GM12891 (cell line): ENCODE measurements around the gene MYL5.

Experiments used
- PAX5 ChIP-seq: IDR thresholded peaks from 2 replicates; pipeline ENCODE4 v1.6.1; 2011; ENCODE audit warnings: low read length, moderate library complexity, mild to moderate bottlenecking; ENCODE audit not compliant: insufficient read depth, severe bottlenecking
- POLR2A ChIP-seq: IDR thresholded peaks from 2 replicates; pipeline ENCODE4 v1.6.1; 2011; ENCODE audit warnings: low read depth, low read length, control low read depth
- POLR2AphosphoS5 ChIP-seq: IDR thresholded peaks from 2 replicates; pipeline ENCODE4 v1.6.1; 2011; ENCODE audit warnings: low read depth, low read length, control low read depth
- SPI1 ChIP-seq: IDR thresholded peaks from 2 replicates; pipeline ENCODE4 v1.6.1; 2011; ENCODE audit warnings: low read depth, low read length, control low read depth
- TAF1 ChIP-seq: IDR thresholded peaks from 2 replicates; pipeline ENCODE4 v1.6.1; 2011; ENCODE audit warnings: low read depth, low read length, control low read depth

DNA sequence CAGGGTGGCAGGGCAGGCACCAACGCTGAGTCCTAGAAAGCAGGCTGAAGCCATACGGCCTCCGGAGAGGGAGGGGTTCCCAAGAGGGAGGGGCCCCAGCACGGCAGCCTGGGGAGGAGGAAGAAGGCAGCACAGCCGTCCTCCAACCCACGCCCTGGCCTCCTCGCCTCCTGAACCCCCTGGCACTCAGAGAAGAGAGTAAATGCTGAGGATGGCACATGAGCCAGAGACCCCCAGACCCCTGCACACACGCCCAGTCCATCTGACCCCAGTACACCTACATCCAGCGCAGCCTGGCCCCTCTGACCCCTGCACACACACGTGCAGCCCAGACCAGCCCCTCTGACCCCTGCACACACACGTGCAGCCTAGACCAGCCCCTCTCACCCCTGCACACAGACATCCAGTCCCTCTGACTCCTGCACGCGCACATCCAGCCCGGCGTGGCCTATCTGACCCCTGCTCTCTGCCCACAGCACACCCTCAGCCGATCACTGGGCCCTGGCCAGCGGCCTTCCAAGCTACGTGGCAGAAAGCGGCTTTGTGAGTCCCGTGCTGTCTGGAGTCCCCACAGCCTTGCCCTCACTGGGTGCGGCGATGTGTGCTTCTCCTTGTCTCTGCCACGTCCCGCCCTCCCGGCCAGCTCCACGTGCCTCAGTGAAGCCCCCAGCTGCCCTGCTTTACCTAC is 18.7 kb upstream of the MYL5 start:
- TF ChIP-seq POLR2A (no peak), TAF1 (no peak), SPI1 (no peak), POLR2AphosphoS5 (no peak), PAX5 (no peak)
